ENCODE data around the gene SLC34A3.

SLC34A3 gene

DNA sequence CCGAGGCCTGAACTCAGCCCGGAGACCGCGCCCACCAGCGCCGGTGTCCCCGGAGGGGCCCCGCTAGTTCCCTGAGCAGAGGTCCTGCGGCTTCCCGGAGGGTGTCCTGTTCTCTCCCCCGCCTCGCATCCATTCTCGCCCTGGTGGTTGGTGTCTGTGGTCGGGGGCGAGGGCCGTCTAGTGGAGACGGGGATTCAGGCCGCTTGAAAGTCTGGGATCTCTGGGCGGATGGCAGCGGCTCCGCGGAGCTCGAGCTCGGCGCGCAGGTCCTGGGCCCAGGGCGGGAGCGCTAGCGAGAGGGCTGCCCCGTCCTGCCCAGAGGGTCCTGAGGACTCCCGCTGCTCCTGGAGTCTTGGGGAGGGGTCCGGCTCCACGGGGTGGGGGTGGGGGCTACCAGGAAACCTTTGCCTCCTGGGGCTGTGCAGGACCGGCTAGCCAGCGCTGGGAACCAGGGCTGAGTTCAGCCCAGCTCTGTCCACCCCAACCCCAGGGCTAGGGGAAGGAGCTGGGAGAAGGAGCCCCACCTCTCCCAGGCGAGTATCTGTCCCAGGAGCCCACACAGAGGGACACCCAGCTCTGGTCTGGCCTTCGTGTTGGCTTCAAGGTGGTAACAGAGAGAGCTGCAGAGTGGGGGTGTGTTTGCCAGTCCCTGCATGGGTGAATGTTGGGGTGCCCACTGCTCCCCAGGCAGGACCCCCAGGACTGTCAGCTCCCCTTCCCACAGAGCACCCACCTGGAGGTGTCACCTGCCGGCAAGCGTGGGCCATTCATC lies 50.8 kb downstream of the SLC34A3 start:
- H3K4me3 ChIP-seq (ENCODE audit: low read depth, low read length, poor library complexity, severe bottlenecking) = no peak overlapping the region

More for the DNA sequence above, 50.8 kb downstream of the SLC34A3 start:
- TF ChIP-seq CTCF (IDR thresholded peaks at IDR 0.05; ENCODE audit: low read length) (no peak), EZH2 (IDR thresholded peaks at IDR 0.05; ENCODE audit: borderline replicate concordance, low read length) (no peak)
- Histone ChIP-seq H2AFZ (ENCODE audit: low read length) (no peak overlapping the region), H3K9ac (ENCODE audit: low read length) (no peak overlapping the region), H3K79me2 (ENCODE audit: insufficient read depth, low read length) (no peaks in the 10 kb centered on the region), H3K4me2 (ENCODE audit: low read length) (no peak overlapping the region), H3K27ac (ENCODE audit: low read depth, low read length, poor library complexity, severe bottlenecking) (no peak overlapping the region), H3K9me3 (ENCODE audit: low read length) (no peaks in the 10 kb centered on the region), H3K27me3 (ENCODE audit: insufficient read depth, low read length) (no peaks in the 10 kb centered on the region), H4K20me1 (ENCODE audit: insufficient read depth, low read length) (no peaks in the 10 kb centered on the region), H3F3A (ENCODE audit: insufficient read depth, low read length) (0 out of 2 replicates have a peak, but pooled peaks cover 4% of the 10 kb centered on the region), H3K36me3 (ENCODE audit: insufficient read depth, low read length) (no peaks in the 10 kb centered on the region), H3K4me1 (ENCODE audit: insufficient read depth, low read length, severe bottlenecking) (peaks cover 30% of the 10 kb centered on the region), H3K9me2 (ENCODE audit: low read depth, low read length) (no peaks in the 10 kb centered on the region)
